Activated CD8-positive, alpha-beta memory T cell treated with anti-CD3 and anti-CD28 coated beads, Interleukin-2, amount 50 U/mL, for 48 hours (primary cell): ENCODE data around the gene WASHC2A.
"Not testable (repeated sequence)": the region's sequence is repeated elsewhere in the genome, so short reads cannot be mapped to it uniquely, and the experiment has no call there.

Experiments used
- DNase-seq: peaks from one replicate; pipeline ENCODE4 v3.0.0-alpha.2; 2020

The WASHC2A gene

GRCh38 chr10:50067546-50068351 is at the start of gene WASHC2A:
Gene WASHC2A, plus strand, starts transcription at chr10:50067954. Its CDS starts 52 bp downstream, at chr10:50068006.
- DNase-seq, result peak; percentile 100

GRCh38 chr10:50019279-50019678 is 48.5 kb upstream of the WASHC2A start:
- DNase-seq, result not testable (repeated sequence)

GRCh38 chr10:50020451-50021024 is 47.2 kb upstream of the WASHC2A start:
- not testable (repeated sequence) for DNase-seq

- no peak for DNase-seq
Measured at GRCh38 chr10:50021646-50022045, 46.1 kb upstream of the WASHC2A start.

- not testable (repeated sequence) for DNase-seq
Measured at GRCh38 chr10:50024716-50025383, 42.9 kb upstream of the WASHC2A start.

- no peak for DNase-seq
Measured at GRCh38 chr10:50025627-50026026, 42.1 kb upstream of the WASHC2A start.

- DNase-seq, result no peak
Measured at GRCh38 chr10:50027195-50027594, 40.6 kb upstream of the WASHC2A start.

GRCh38 chr10:50033481-50033880 is 34.3 kb upstream of the WASHC2A start:
- DNase-seq, result no peak

- not testable (repeated sequence) for DNase-seq
Measured at GRCh38 chr10:50035337-50035736, 32.4 kb upstream of the WASHC2A start.

GRCh38 chr10:50044941-50045664 is 22.7 kb upstream of the WASHC2A start:
- no peak for DNase-seq

- not testable (repeated sequence) for DNase-seq
Measured at GRCh38 chr10:50046457-50046856, 21.3 kb upstream of the WASHC2A start.

GRCh38 chr10:50047594-50047993 is 20.2 kb upstream of the WASHC2A start:
- DNase-seq, result not testable (repeated sequence)

- not testable (repeated sequence) for DNase-seq
Measured at GRCh38 chr10:50051995-50052660, 15.6 kb upstream of the WASHC2A start.

- DNase-seq, result not testable (repeated sequence)
Measured at GRCh38 chr10:50052778-50053376, 14.9 kb upstream of the WASHC2A start.

GRCh38 chr10:50055494-50056292 is 12.1 kb upstream of the WASHC2A start:
- DNase-seq, result not testable (repeated sequence)

GRCh38 chr10:50056654-50057053 is 11.1 kb upstream of the WASHC2A start:
- not testable (repeated sequence) for DNase-seq

- not testable (repeated sequence) for DNase-seq
Measured at GRCh38 chr10:50058727-50059126, 9.0 kb upstream of the WASHC2A start.

GRCh38 chr10:50059946-50060345 is 7.8 kb upstream of the WASHC2A start:
- DNase-seq, result not testable (repeated sequence)

GRCh38 chr10:50061548-50061947 is 6.2 kb upstream of the WASHC2A start:
- not testable (repeated sequence) for DNase-seq

GRCh38 chr10:50063100-50063499 is 4.7 kb upstream of the WASHC2A start:
- DNase-seq, result no peak

- DNase-seq, result not testable (repeated sequence)
Measured at GRCh38 chr10:50068352-50068659, 552 bp downstream of the WASHC2A start.
